Tibial nerve (tissue), 4 donors: Measurements from ENCODE around the gene SMYD1.

ENCODE experiments used
- CTCF ChIP-seq, 5 experiments: fragments of 200-600 bp in 3 of 5; fragments of 450-650 bp in 2 of 5; sonication (generic) in 3 of 5; IDR thresholded peaks; one replicate each; pipeline ENCODE4 v1.5.1; 2016 to 2019; ENCODE audit warnings: antibody characterized with exemption in 5 of 5, mild to moderate bottlenecking in 3 of 5, moderate library complexity in 2 of 5
- EP300 ChIP-seq, 2 donors: sonication (generic); formaldehyde crosslinking; IDR thresholded peaks; one replicate each; pipeline ENCODE4 v1.6.1; 2017; ENCODE audit warnings: antibody characterized with exemption in 2 of 2, mild to moderate bottlenecking in 1 of 2
- POLR2A ChIP-seq, 2 donors: fragments of 450-650 bp; IDR thresholded peaks; one replicate each; pipeline ENCODE4 v1.6.1; 2017; ENCODE audit warnings: antibody characterized with exemption in 2 of 2, mild to moderate bottlenecking in 2 of 2, moderate library complexity in 2 of 2

GRCh38 chr2:88116669-88117432, 49.2 kb downstream of the SMYD1 start:
- TF ChIP-seq CTCF (IDR thresholded peaks at IDR 0.05) (no peak), POLR2A (IDR thresholded peaks at IDR 0.05) (no peak), EP300 (IDR thresholded peaks at IDR 0.05) (no peak)
